ENCODE results near the gene RTP2. TPM values are rescaled to one million over a fixed set of nuclear protein-coding genes. Genes with fewer than 3 reads are reported as not detected.

The RTP2 gene
- total and polyA plus RNA-seq, 2 of the 4 experiments (the other 2 are of a cell fraction) = not detected

DNA sequence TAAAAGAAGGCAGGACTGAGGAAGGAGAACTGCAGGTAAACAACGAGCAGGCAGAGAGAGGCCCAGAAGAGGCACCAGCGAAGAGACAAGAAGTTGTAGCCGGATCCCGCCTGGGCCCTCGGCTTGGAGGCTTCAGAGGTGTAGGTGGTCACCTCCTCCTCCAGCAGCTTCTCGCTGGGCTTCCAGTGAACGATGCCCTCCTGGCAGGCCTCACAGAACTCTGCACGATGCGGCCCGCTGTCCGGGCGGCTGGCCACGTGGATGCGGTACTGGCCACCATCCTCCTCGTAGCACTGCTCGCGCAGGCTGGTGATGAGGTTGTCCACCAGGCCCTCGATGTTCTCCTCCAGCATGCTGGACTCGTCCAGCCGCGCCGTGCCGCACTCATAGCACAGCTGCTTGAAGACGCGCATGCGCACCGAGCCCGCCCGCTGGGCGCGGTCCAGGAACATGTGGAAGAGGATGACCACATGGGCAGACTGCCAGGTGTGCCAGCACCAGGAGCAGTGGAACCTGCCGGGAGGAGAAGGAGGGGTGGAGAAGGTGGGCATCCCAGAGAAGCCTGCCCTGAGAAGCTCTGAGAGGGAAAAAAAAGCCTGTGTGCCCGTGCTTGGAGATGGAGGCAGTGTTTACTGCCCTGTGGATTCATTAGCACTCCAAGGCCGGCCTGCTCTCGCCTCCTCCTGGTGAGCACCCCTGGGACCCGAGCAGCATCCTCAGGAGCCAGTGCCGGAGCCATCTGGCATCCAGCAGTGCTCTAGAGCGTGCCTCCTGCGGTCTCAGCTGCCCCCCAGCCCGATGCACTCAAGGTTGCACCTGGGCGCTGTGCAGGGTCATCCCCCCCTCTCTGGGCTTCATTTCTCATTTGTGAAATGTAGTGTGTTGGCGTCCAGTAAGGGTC, 3.6 kb downstream of the RTP2 start:
- intact Hi-C loops (cut with micrococcal nuclease) (no loop called here), dilution Hi-C loops (cut with HindIII; ENCODE audit: low sequenced_read_pairs, unreplicated experiment) (loop anchor here (25.0 kb wide), 2 partner anchors 386 to 486 kb away; no protein-coding TSS in a partner anchor), in situ Hi-C loops (cut with MboI; ENCODE audit: low sequenced_read_pairs) (no loop called here)
- ChIA-PET CTCF (interaction anchor here (0.7 to 1.4 kb wide), 3 partner anchors 11 to 379 kb away, joined by 3 to 4 read pairs (median 3); no protein-coding TSS in a partner anchor), POLR2A (ENCODE audit: unreplicated experiment) (no interaction called here)
- no TSS peak for BruUV-seq (replicated peaks)
- no peaks in the 10 kb centered on the region for H4K20me1 ChIP-seq (ENCODE audit: insufficient read depth, low read length)
- H3K4me1 ChIP-seq (ENCODE audit: control insufficient read depth, insufficient read depth, low read length) = peaks cover 3% of the 10 kb centered on the region; the same call in 1 of the 2 replicates
- H3K36me3 ChIP-seq (ENCODE audit: control insufficient read depth, insufficient read depth, low read length) = no peaks in the 10 kb centered on the region
- peaks cover 24% of the 10 kb centered on the region for H3K27me3 ChIP-seq (ENCODE audit: control insufficient read depth, insufficient read depth, low read length)
- DNase-seq = no peak
- H3K9me3 ChIP-seq (ENCODE audit: control insufficient read depth, insufficient read depth, low read length) = no peaks in the 10 kb centered on the region
- no peak overlapping the region for H3K9ac ChIP-seq (ENCODE audit: low read depth, low read length)
- whole genome bisulfite sequencing, 2 experiments (ENCODE audit: extremely low coverage in 2 of 2, insufficient read length in 1 of 2) = 65% methylated on average over 4 of the region's 42 CpGs; no CpG with 5 or more reads in 1 of the 2 experiments
- H3K4me2 ChIP-seq (ENCODE audit: low read depth, low read length) = no peak overlapping the region
- H3K14ac ChIP-seq (replicated peaks; ENCODE audit: low read depth, low read length) = no peak overlapping the region
- H2BK20ac ChIP-seq (ENCODE audit: low read depth, low read length) = no peak overlapping the region
- H3K27ac ChIP-seq (ENCODE audit: insufficient read depth, low read length) = no peak overlapping the region
- no peaks in the 10 kb centered on the region for H3K79me1 ChIP-seq (ENCODE audit: low read depth in 1 of 2, low read length in 2 of 2)
- no peak for TF ChIP-seq MXI1 (IDR thresholded peaks at IDR 0.05; ENCODE audit: borderline replicate concordance, low read depth, low read length)
- TF ChIP-seq MAFK (IDR thresholded peaks at IDR 0.05; ENCODE audit: low read depth, low read length) = no peak
- no peak for TF ChIP-seq BHLHE40 (IDR thresholded peaks at IDR 0.05; ENCODE audit: low read depth, low read length)
- TF ChIP-seq POLR2A (IDR thresholded peaks at IDR 0.05; ENCODE audit: low read depth, low read length) = no peak
- TF ChIP-seq NFE2L2 (IDR thresholded peaks at IDR 0.05; ENCODE audit: low read depth, low read length) = no peak
- no peak for TF ChIP-seq RFX5 (IDR thresholded peaks at IDR 0.05; ENCODE audit: low read depth, low read length)
- TF ChIP-seq RAD21 (IDR thresholded peaks at IDR 0.05; ENCODE audit: low read length) = no peak
- no peak overlapping the region for H3K23ac ChIP-seq (ENCODE audit: low read depth, low read length)
- no peak overlapping the region for H3K56ac ChIP-seq (ENCODE audit: extremely low read depth, insufficient read depth, low read length)
- H2BK120ac ChIP-seq (ENCODE audit: low read depth, low read length) = no peak overlapping the region
- H4K8ac ChIP-seq (ENCODE audit: low read depth in 2 of 2, low read length in 2 of 2) = no peak overlapping the region
- H4K5ac ChIP-seq (ENCODE audit: low read depth, low read length) = no peak overlapping the region
- H3K18ac ChIP-seq (ENCODE audit: low read depth, low read length) = no peak overlapping the region
- H2AFZ ChIP-seq (replicated peaks; ENCODE audit: low read length, poor library complexity) = no peak overlapping the region
- no peak overlapping the region for H3K4me3 ChIP-seq (ENCODE audit: insufficient read depth, low read depth, low read length)
- no peak overlapping the region for H2BK5ac ChIP-seq (ENCODE audit: low read depth, low read length, poor library complexity, severe bottlenecking)
- H2AK5ac ChIP-seq (ENCODE audit: low read depth, low read length) = no peak overlapping the region
- ATAC-seq (ENCODE audit: low read depth) = no peak
- H4K91ac ChIP-seq (ENCODE audit: insufficient read depth, low read depth, low read length) = no peak overlapping the region
- no peak overlapping the region for H3K4ac ChIP-seq (ENCODE audit: low read depth, low read length)
- H2AK9ac ChIP-seq (replicated peaks; ENCODE audit: low read depth, low read length, poor library complexity) = no peak overlapping the region
- no peak overlapping the region for H2BK15ac ChIP-seq (ENCODE audit: low read depth, low read length)
- H3K9me1 ChIP-seq (ENCODE audit: insufficient read depth, low read length) = no peaks in the 10 kb centered on the region
